Spleen (tissue), 11 donors: ENCODE results near the gene ERG28. TPM values are rescaled to one million over a fixed set of nuclear protein-coding genes. Genes with fewer than 3 reads are reported as not detected.

Experiments
- DNase-seq: peaks from one replicate; pipeline ENCODE4 v3.0.0-alpha.2; 2020
- H3K27ac ChIP-seq, 8 donors: fragments of 200-600 bp; sonication (generic) in 7 of 8; 1 replicate in 4 of 8; 2 replicates in 4 of 8; pipeline versions ENCODE4 v1.5.0 to v1.8.0; 2016 to 2021; ENCODE audit warnings: inconsistent platforms in 4 of 8, mild to moderate bottlenecking in 4 of 8, moderate library complexity in 1 of 8
- H3K27me3 ChIP-seq, 7 donors: fragments of 200-600 bp; sonication (generic) in 6 of 7; replicated peaks in 1 of 7; 1 replicate in 4 of 7; 2 replicates in 3 of 7; pipeline versions ENCODE4 v1.5.0 to v1.8.0; 2016 to 2021; ENCODE audit warnings: inconsistent platforms in 3 of 7, mild to moderate bottlenecking in 1 of 7
- H3K36me3 ChIP-seq, 6 donors: fragments of 200-600 bp; sonication (generic) in 5 of 6; 1 replicate in 4 of 6; 2 replicates in 2 of 6; pipeline versions ENCODE4 v1.5.0 to v1.8.0; 2016 to 2021; ENCODE audit warnings: inconsistent platforms in 2 of 6
- H3K4me1 ChIP-seq, 6 donors: fragments of 200-600 bp; sonication (generic) in 5 of 6; 1 replicate in 3 of 6; 2 replicates in 3 of 6; pipeline versions ENCODE4 v1.5.0 to v1.8.0; 2016 to 2021; ENCODE audit warnings: inconsistent platforms in 3 of 6
- H3K4me3 ChIP-seq, 8 donors: fragments of 200-600 bp; sonication (generic) in 7 of 8; 1 replicate in 4 of 8; 2 replicates in 4 of 8; pipeline versions ENCODE4 v1.5.0 to v1.8.0; 2016 to 2021; ENCODE audit warnings: inconsistent platforms in 4 of 8, mild to moderate bottlenecking in 4 of 8, moderate library complexity in 2 of 8
- H3K9me3 ChIP-seq, 8 donors: fragments of 200-600 bp; sonication (generic) in 7 of 8; 1 replicate in 4 of 8; 2 replicates in 4 of 8; pipeline versions ENCODE4 v1.5.0 to v1.8.0; 2016 to 2021; ENCODE audit warnings: inconsistent platforms in 4 of 8
- CTCF ChIP-seq, 11 experiments: fragments of 200-600 bp in 7 of 11; fragments of 450-650 bp in 4 of 11; sonication (generic) in 4 of 11; IDR thresholded peaks in 8 of 11; conservative IDR thresholded peaks in 3 of 11; 1 replicate in 7 of 11; 2 replicates in 4 of 11; pipeline versions ENCODE4 v1.4.0 to v1.8.0; 2016 to 2021; ENCODE audit warnings: antibody characterized with exemption in 11 of 11, inconsistent platforms in 4 of 11, mild to moderate bottlenecking in 1 of 11
- POLR2A ChIP-seq, 3 donors: fragments of 450-650 bp; IDR thresholded peaks; one replicate each; pipeline ENCODE4 v1.5.1; 2017; ENCODE audit warnings: antibody characterized with exemption in 3 of 3, mild to moderate bottlenecking in 1 of 3
- POLR2AphosphoS5 ChIP-seq, 3 donors: sonication (generic); formaldehyde crosslinking; IDR thresholded peaks; one replicate each; pipeline ENCODE4 v1.5.1; 2017; ENCODE audit warnings: antibody characterized with exemption in 3 of 3
- WGBS, 5 donors: extraction: QIAGEN DNeasy Blood & Tissue Kit in 3 of 5; methylation state at CpG; one replicate each; pipeline versions ENCODE4 v1.1.5 to v1.1.7; 2013 to 2018; 5-methylcytosine and 5-hydroxymethylcytosine counted together
- intact Hi-C: fragments of 100-400 bp; cut with DNase I; formaldehyde crosslinking; loops from one replicate; pipeline ENCODE4 v1.15.0; 2023; ENCODE audit warnings: low total_unique reads
- polyA plus RNA-seq, 3 donors: library from polyadenylated mRNA; stranded (reverse); fragments of 200-250 nt; gene quantifications; one replicate each; pipeline ENCODE4 v1.2.1, GENCODE V29; 2013
- total RNA-seq, 7 donors: library from RNA; depleted of rRNA in 3 of 7; stranded (reverse); fragments of >200 nt in 3 of 7; fragmentation: NEBNext Ultra II Directional in 4 of 7; extraction: Animal tissue kit (Norgen Biotek cat#: 25700) in 4 of 7; gene quantifications; one replicate each; pipeline versions ENCODE4 v1.1.0 to v1.2.1, GENCODE V29; 2016 to 2021
- donor health status: healthy with polysubstance abuse.
- donor health status: DM: no; HTN: no; CAD: no; lungs with moderate emphysema.
- donor health status: DM: no; HTN: no; CAD: no.
- donor health status: Bipolar disorder and iron deficiency.
- donor health status: healthy.
- donor health status: DM: no; HTN: no; CAD: no.
- donor health status: DM: yes; HTN: yes; CAD: no.

The ERG28 gene
- total and polyA plus RNA-seq, 10 donors = 6.1 to 11.1 (median 7.8) TPM

- no peak for DNase-seq
- Histone ChIP-seq H3K36me3 (peaks cover 0 to 8% (median 0%) of the 10 kb centered on the region in 6 donors), H3K4me1 (peaks cover 0 to 13% (median 1%) of the 10 kb centered on the region in 6 donors), H3K27me3 (no peaks in the 10 kb centered on the region), H3K9me3 (no peaks in the 10 kb centered on the region), H3K4me3 (no peak overlapping the region), H3K27ac (peak overlapping the region in 1 of 8 donors; percentile 82)
- intact Hi-C loops = no loop called here
- TF ChIP-seq POLR2AphosphoS5 (IDR thresholded peaks at IDR 0.05) (no peak), CTCF (IDR thresholded peaks at IDR 0.05 in 8 of 11, conservative IDR thresholded peaks at IDR 0.05 in 3 of 11) (no peak), POLR2A (IDR thresholded peaks at IDR 0.05) (no peak)
- WGBS, 5 donors = 82 to 93% (median 86%) methylated on average over 3 of the region's 3 CpGs
These were observed 31.9 kb downstream of the ERG28 start for GRCh38 chr14:75628816-75629215.

- Histone ChIP-seq H3K4me3 (no peak overlapping the region), H3K27ac (peak overlapping the region in 5 of 8 donors; percentile 7 to 82 (median 64)), H3K36me3 (peaks cover 0 to 8% (median 0%) of the 10 kb centered on the region in 6 donors), H3K4me1 (peaks cover 0 to 19% (median 3%) of the 10 kb centered on the region in 6 donors), H3K27me3 (no peaks in the 10 kb centered on the region), H3K9me3 (no peaks in the 10 kb centered on the region)
- 78 to 94% (median 87%) methylated on average over 4 of the region's 4 CpGs for WGBS, 5 donors
- TF ChIP-seq POLR2AphosphoS5 (IDR thresholded peaks at IDR 0.05) (no peak), POLR2A (IDR thresholded peaks at IDR 0.05) (no peak), CTCF (IDR thresholded peaks at IDR 0.05 in 8 of 11, conservative IDR thresholded peaks at IDR 0.05 in 3 of 11) (no peak)
- no peak for DNase-seq
- intact Hi-C loops = no loop called here
These were observed 33.3 kb downstream of the ERG28 start for GRCh38 chr14:75627406-75627805.

- H3K4me3 ChIP-seq = no peak overlapping the region
- 56 to 74% (median 73%) methylated on average over 3 of the region's 3 CpGs for WGBS, 5 donors
- H3K9me3 ChIP-seq = no peaks in the 10 kb centered on the region
- H3K4me1 ChIP-seq = peaks cover 0 to 19% (median 3%) of the 10 kb centered on the region in 6 donors
- peak overlapping the region in 5 of 8 donors; percentile 48 to 82 (median 64) for H3K27ac ChIP-seq
- H3K27me3 ChIP-seq = no peaks in the 10 kb centered on the region
- intact Hi-C loops = no loop called here
- TF ChIP-seq POLR2AphosphoS5 (IDR thresholded peaks at IDR 0.05) (peak in 1 of 3 donors; percentile 86), POLR2A (IDR thresholded peaks at IDR 0.05) (no peak)
- no peak for DNase-seq
- peaks cover 0 to 8% (median 0%) of the 10 kb centered on the region in 6 donors for H3K36me3 ChIP-seq
These were observed 33.8 kb downstream of the ERG28 start for GRCh38 chr14:75626863-75627262.

GRCh38 chr14:75626396-75626795 is 34.3 kb downstream of the ERG28 start:
- Histone ChIP-seq H3K27me3 (no peaks in the 10 kb centered on the region), H3K27ac (peak overlapping the region in 5 of 8 donors; percentile 48 to 82 (median 64)), H3K4me1 (peaks cover 0 to 19% (median 3%) of the 10 kb centered on the region in 6 donors), H3K36me3 (peaks cover 0 to 8% (median 0%) of the 10 kb centered on the region in 6 donors), H3K4me3 (no peak overlapping the region), H3K9me3 (no peaks in the 10 kb centered on the region)
- DNase-seq = no peak
- 88 to 95% (median 90%) methylated on average over 3 of the region's 3 CpGs for WGBS, 5 donors
- TF ChIP-seq POLR2A (IDR thresholded peaks at IDR 0.05) = no peak
- TF ChIP-seq CTCF (IDR thresholded peaks at IDR 0.05 in 8 of 11, conservative IDR thresholded peaks at IDR 0.05 in 3 of 11) = no peak
- TF ChIP-seq POLR2AphosphoS5 (IDR thresholded peaks at IDR 0.05) = no peak
- intact Hi-C loops = no loop called here
